A549 (cell line): ENCODE measurements around the gene FBXO24. TPM values are rescaled to one million over a fixed set of nuclear protein-coding genes. Genes with fewer than 3 reads are reported as not detected.

ENCODE experiments used
- ATAC-seq, 2 experiments: fragments of 200-7000 bp in 1 of 2; fragments of >200 bp in 1 of 2; cut with Nextera tagmentation in 1 of 2; cut with Tn5 transposase in 1 of 2; 3 replicates each; pipeline versions ENCODE4 v1.8.0 to v1.9.1; 2018 to 2020; ENCODE audit warnings: mild to moderate bottlenecking in 1 of 2, moderate library complexity in 1 of 2
- CTCF ChIA-PET: fragments of 300-600 bp; sonication (Branson Sonifier 250); formaldehyde crosslinking; extraction: SDS; loops from one replicate; lab custom pipeline; 2021; ENCODE audit warnings: antibody characterized with exemption, inconsistent platforms; lab: Yijun Ruan, JAX
- POLR2A ChIA-PET: fragments of 350-600 bp; formaldehyde crosslinking; extraction: SDS; loops from one replicate; lab custom pipeline; 2021; ENCODE audit warnings: antibody characterized with exemption, inconsistent platforms; lab: Yijun Ruan, JAX
- DNase-seq, 2 experiments: peaks; one replicate each; pipeline versions ENCODE4 v3.0.0 to v3.0.0-alpha.2; 2011 to 2016; ENCODE audit warnings: low read depth in 1 of 2, low spot score in 1 of 2
- FAIRE-seq: peaks from 2 replicates; lab custom pipeline; 2011; peaks lifted over from hg19 to GRCh38; lab: Jason Lieb, UNC
- H3K27ac ChIP-seq, 2 experiments: fragments of >200 bp; sonication (Bioruptor Twin); formaldehyde crosslinking; 3 replicates each; pipeline ENCODE4 v1.5.1; 2016 to 2017
- H3K4me1 ChIP-seq: fragments of >200 bp; sonication (Bioruptor Twin); formaldehyde crosslinking; 3 replicates; pipeline ENCODE4 v1.6.1; 2016
- H3K4me2 ChIP-seq: fragments of >200 bp; sonication (Bioruptor Twin); formaldehyde crosslinking; 3 replicates; pipeline ENCODE4 v1.6.1; 2016
- H3K4me3 ChIP-seq: fragments of >200 bp; sonication (Bioruptor Twin); formaldehyde crosslinking; 3 replicates; pipeline ENCODE4 v1.5.1; 2016
- H3K9me3 ChIP-seq: fragments of >200 bp; sonication (Bioruptor Twin); formaldehyde crosslinking; 3 replicates; pipeline ENCODE4 v1.6.1; 2016
- CBX2 ChIP-seq: fragments of 200-600 bp; sonication (generic); IDR thresholded peaks from 2 replicates; pipeline ENCODE4 v1.6.1; 2016; ENCODE audit warnings: low read depth, mild to moderate bottlenecking, borderline replicate concordance
- CBX8 ChIP-seq: fragments of 200-600 bp; sonication (generic); IDR thresholded peaks from 2 replicates; pipeline ENCODE4 v1.6.1; 2016
- CTCF ChIP-seq: fragments of >200 bp; sonication (Bioruptor Twin); formaldehyde crosslinking; IDR thresholded peaks from 3 replicates; pipeline ENCODE4 v1.5.1; 2016
- E2F6 ChIP-seq: IDR thresholded peaks from 2 replicates; pipeline ENCODE4 v1.6.1; 2012; ENCODE audit warnings: low read depth, borderline replicate concordance
- EHF ChIP-seq: fragments of 250-450 bp; sonication (Bioruptor Pico); IDR thresholded peaks from 2 replicates; pipeline ENCODE4 v1.5.0; 2020; ENCODE audit warnings: mild to moderate bottlenecking
- EP300 ChIP-seq, 2 experiments: fragments of >200 bp; sonication (Bioruptor Twin); formaldehyde crosslinking; IDR thresholded peaks; 2 replicates in 1 of 2; 3 replicates in 1 of 2; pipeline ENCODE4 v1.6.1; 2016 to 2017
- ESRRA ChIP-seq: fragments of 150-350 bp; IDR thresholded peaks from 2 replicates; pipeline ENCODE4 v1.6.1; 2014; ENCODE audit warnings: mild to moderate bottlenecking, low read length, borderline replicate concordance
- GATA3 ChIP-seq: IDR thresholded peaks from 2 replicates; pipeline ENCODE4 v1.6.1; 2012; ENCODE audit warnings: borderline replicate concordance
- HEYL ChIP-seq: fragments of 250-450 bp; sonication (Bioruptor Pico); IDR thresholded peaks from 2 replicates; pipeline ENCODE4 v1.8.0; 2021; ENCODE audit warnings: mild to moderate bottlenecking, moderate library complexity
- HOXA7 ChIP-seq: fragments of 250-450 bp; sonication (Bioruptor Pico); IDR thresholded peaks from 2 replicates; pipeline ENCODE4 v1.5.0; 2020; ENCODE audit warnings: mild to moderate bottlenecking, moderate library complexity
- HOXB5 ChIP-seq: fragments of 250-450 bp; sonication (Bioruptor Pico); IDR thresholded peaks from 2 replicates; pipeline ENCODE4 v1.5.0; 2020; ENCODE audit warnings: mild to moderate bottlenecking, moderate library complexity
- JUNB ChIP-seq: fragments of >200 bp; sonication (Bioruptor Twin); formaldehyde crosslinking; IDR thresholded peaks from 2 replicates; pipeline ENCODE4 v1.6.1; 2016
- KDM1A ChIP-seq: fragments of 200-600 bp; sonication (generic); IDR thresholded peaks from 2 replicates; pipeline ENCODE4 v1.6.1; 2016; ENCODE audit warnings: low read depth, mild to moderate bottlenecking
- KDM5A ChIP-seq: fragments of 200-600 bp; sonication (generic); IDR thresholded peaks from 2 replicates; pipeline ENCODE4 v1.6.1; 2016; ENCODE audit warnings: antibody characterized with exemption, mild to moderate bottlenecking
- NFE2L2 ChIP-seq: fragments of 150-350 bp; conservative IDR thresholded peaks from 2 replicates; pipeline ENCODE4 v1.6.1; 2014; ENCODE audit warnings: low read length
- NR3C1 ChIP-seq: fragments of >200 bp; sonication (Bioruptor Twin); formaldehyde crosslinking; IDR thresholded peaks from 3 replicates; pipeline ENCODE4 v1.6.1; 2017
- PBX3 ChIP-seq: IDR thresholded peaks from 2 replicates; pipeline ENCODE4 v1.6.1; 2012
- PHF8 ChIP-seq: fragments of 200-600 bp; sonication (generic); IDR thresholded peaks from 2 replicates; pipeline ENCODE4 v1.6.1; 2016; ENCODE audit warnings: low read depth, mild to moderate bottlenecking, antibody characterized with exemption, moderate library complexity, borderline replicate concordance
- RAD21 ChIP-seq, 2 experiments: fragments of >200 bp in 1 of 2; sonication (Bioruptor Twin) in 1 of 2; formaldehyde crosslinking in 1 of 2; IDR thresholded peaks in 1 of 2; conservative IDR thresholded peaks in 1 of 2; 2 replicates in 1 of 2; 3 replicates in 1 of 2; pipeline ENCODE4 v1.6.1; 2012 to 2018; ENCODE audit warnings: inconsistent platforms in 1 of 2
- RARB ChIP-seq: fragments of 250-450 bp; sonication (Bioruptor Pico); IDR thresholded peaks from 2 replicates; pipeline ENCODE4 v1.8.0; 2021; ENCODE audit warnings: mild to moderate bottlenecking, moderate library complexity
- RCOR1 ChIP-seq: fragments of 150-350 bp; IDR thresholded peaks from 2 replicates; pipeline ENCODE4 v1.6.1; 2014; ENCODE audit warnings: antibody characterized with exemption, low read length, low read depth
- RNF2 ChIP-seq: fragments of 200-600 bp; sonication (generic); IDR thresholded peaks from 2 replicates; pipeline ENCODE4 v1.6.1; 2016; ENCODE audit warnings: low read depth, mild to moderate bottlenecking, antibody characterized with exemption, moderate library complexity, borderline replicate concordance
- SREBF2 ChIP-seq: fragments of 450-650 bp; IDR thresholded peaks from 2 replicates; pipeline ENCODE4 v1.6.1; 2014; ENCODE audit warnings: mild to moderate bottlenecking, moderate library complexity
- ZFP36 ChIP-seq: fragments of 450-650 bp; IDR thresholded peaks from 2 replicates; pipeline ENCODE4 v1.6.1; 2014; ENCODE audit warnings: borderline replicate concordance; ENCODE audit not compliant: partially characterized antibody
- ZNF302 ChIP-seq: fragments of 250-450 bp; sonication (Bioruptor Pico); IDR thresholded peaks from 2 replicates; pipeline ENCODE4 v1.9.0; 2021; ENCODE audit warnings: inconsistent platforms, mild to moderate bottlenecking, moderate library complexity
- WGBS: methylation state at CpG from one replicate; pipeline ENCODE4 v1.1.6; 2017; ENCODE audit errors: missing lambda C conversion rate; 5-methylcytosine and 5-hydroxymethylcytosine counted together
- polyA plus RNA-seq, 4 experiments: library from polyadenylated mRNA; depleted of rRNA in 3 of 4; stranded (reverse); fragments of >200 nt; fragmentation: RNase III in 1 of 4; extraction: RNeasy Plus Mini Kit Qiagen cat#74134 plus additional on column Dnase treatment in 1 of 4; gene quantifications; 2 replicates in 3 of 4; 3 replicates in 1 of 4; pipeline ENCODE4 v1.2.3, GENCODE V29; 2011 to 2017

The FBXO24 gene
- polyA plus RNA-seq, 2 of the 4 experiments (the other 2 are of a cell fraction), result 0.19 to 0.52 TPM

- TF ChIP-seq HOXA7 (CRISPR knock-in tag) (no peak), RNF2 (no peak), RARB (CRISPR knock-in tag) (no peak), CBX2 (no peak), GATA3 (no peak), E2F6 (no peak), EP300 (IDR thresholded peaks at IDR 0.05) (no peak), JUNB (no peak), CTCF (no peak), EHF (CRISPR knock-in tag) (no peak), PBX3 (no peak), SREBF2 (no peak), RAD21 (conservative IDR thresholded peaks at IDR 0.05 in 1 of 2, IDR thresholded peaks at IDR 0.05 in 1 of 2) (no peak), HOXB5 (CRISPR knock-in tag) (no peak), ESRRA (no peak), NR3C1 (no peak), CBX8 (no peak), HEYL (CRISPR knock-in tag) (no peak), ZFP36 (no peak)
- ChIA-PET POLR2A (no interaction called here), CTCF (interaction anchor here (0.5 to 19.2 kb wide), 7 partner anchors 7 to 86 kb away, joined by 3 to 316 read pairs (median 5); no protein-coding TSS in a partner anchor)
- FAIRE-seq (no peak), DNase-seq (no peak), ATAC-seq (no peak)
- no peaks in the 10 kb centered on the region for H3K9me3 ChIP-seq
- H3K4me1 ChIP-seq, result peaks cover 14% of the 10 kb centered on the region
- no peak overlapping the region for H3K27ac ChIP-seq
- no peak overlapping the region for H3K4me2 ChIP-seq
- no peak overlapping the region for H3K4me3 ChIP-seq
- WGBS, result 88% methylated on average over 3 of the region's 3 CpGs
These were observed 33.1 kb upstream of the FBXO24 start for GRCh38 chr7:100553032-100553431.

DNA sequence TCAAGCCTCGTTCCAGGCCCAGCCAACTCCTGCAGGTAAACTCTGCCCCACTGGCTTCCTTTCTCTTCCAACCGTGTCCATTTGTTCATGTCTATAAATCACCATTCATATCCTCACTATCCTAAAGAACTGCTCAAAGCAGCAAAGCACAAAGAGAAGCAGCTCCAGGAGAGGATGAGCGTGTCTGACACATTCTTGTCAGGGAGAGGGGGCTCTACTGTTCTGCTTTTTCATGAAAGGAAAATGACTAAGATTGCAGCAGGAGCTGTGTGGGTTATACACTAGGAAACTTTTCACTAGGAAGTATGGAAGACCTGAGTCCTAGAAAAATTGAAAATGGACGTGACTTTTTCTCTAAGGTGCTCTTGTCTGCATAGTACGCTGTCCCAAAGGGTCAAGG lies 30.4 kb upstream of the FBXO24 start:
- no peak overlapping the region for H3K4me3 ChIP-seq
- FAIRE-seq (no peak), ATAC-seq (no peak), DNase-seq (no peak)
- no peaks in the 10 kb centered on the region for H3K9me3 ChIP-seq
- ChIA-PET POLR2A (interaction anchor here (1.4 kb wide), 1 partner anchor 31 kb away, joined by 5 read pairs; the partner anchor contains the start of genes FBXO24 and LRCH4), CTCF (interaction anchor here (1.0 to 19.2 kb wide), 9 partner anchors 5 to 150 kb away, joined by 3 to 316 read pairs (median 5); partner anchors contain the start of genes AGFG2, NYAP1, POP7 and SPACDR)
- WGBS, result 88% methylated on average over 5 of the region's 5 CpGs
- H3K27ac ChIP-seq, result peak overlapping the region in 1 of 2 experiments; percentile 22; a peak in 1 of 6 replicates
- H3K4me2 ChIP-seq, result no peak overlapping the region
- peaks cover 5% of the 10 kb centered on the region; the same call in 1 of the 3 replicates for H3K4me1 ChIP-seq
- TF ChIP-seq EHF (CRISPR knock-in tag) (no peak), NFE2L2 (no peak), KDM1A (no peak), PHF8 (no peak), KDM5A (no peak), E2F6 (no peak), RARB (CRISPR knock-in tag) (no peak), ESRRA (no peak), CBX2 (no peak), RCOR1 (no peak), ZNF302 (CRISPR knock-in tag) (no peak)
